GM21390 (cell line): ENCODE measurements around the gene COG5.
"Not testable (repeated sequence)": the region's sequence is repeated elsewhere in the genome, so short reads cannot be mapped to it uniquely, and the experiment has no call there.

Experiments used
- ATAC-seq: cut with Tn5 transposase; IDR thresholded peaks from one replicate; pipeline ENCODE4 v1.9.1; 2021; ENCODE audit not compliant: unreplicated experiment

COG5 gene

DNA sequence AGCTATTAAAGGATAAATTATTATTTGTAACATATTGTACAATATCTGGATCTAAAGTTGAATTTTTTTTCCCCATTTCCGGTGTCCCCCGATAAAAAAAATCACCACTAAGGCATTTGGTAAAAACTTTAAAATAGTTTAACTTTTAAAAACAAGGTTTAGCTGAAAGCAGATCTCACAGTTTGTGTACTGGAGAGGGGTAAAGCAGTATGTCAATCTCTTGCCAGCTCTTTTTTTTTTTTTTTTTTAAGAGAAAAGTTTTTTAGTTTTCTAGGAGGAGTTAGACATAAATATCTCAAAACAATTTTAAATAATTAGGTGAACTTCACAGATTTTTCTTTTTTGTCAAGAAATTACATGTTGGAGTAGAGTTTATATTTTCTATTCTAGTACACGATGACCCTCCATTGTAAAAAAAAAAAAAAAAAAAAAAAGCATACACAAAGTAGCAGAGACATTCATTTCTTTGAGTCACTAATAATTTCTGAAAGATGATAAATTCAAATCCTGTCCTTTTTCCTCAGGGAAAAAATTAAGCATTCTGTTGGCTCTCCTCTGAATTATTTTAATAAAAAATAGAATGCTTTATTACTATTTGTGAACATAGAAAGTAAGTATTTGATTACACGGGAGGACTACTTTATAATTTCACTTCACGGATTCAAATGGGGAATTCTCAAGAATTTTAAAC lies 396.8 kb downstream of the COG5 start:
- ATAC-seq = no peak

DNA sequence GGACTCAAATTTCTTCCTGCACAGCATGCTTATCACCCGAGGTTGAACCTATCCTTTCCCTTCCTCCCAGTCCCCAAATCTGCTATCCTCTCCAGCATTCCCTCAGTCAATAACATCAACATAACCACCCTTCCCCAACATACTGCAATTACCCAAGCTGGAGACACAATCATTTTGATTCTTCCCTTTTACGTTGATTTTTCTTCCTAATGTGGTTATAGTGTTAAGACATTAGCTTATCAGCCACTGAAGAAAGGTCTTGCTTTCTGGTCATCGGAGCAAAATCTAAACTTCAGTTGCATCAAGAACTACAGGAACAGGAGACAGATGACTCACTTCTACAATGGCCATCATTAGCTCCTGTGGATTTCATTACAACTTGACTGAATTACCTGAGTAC lies 398.4 kb downstream of the COG5 start:
- ATAC-seq = no peak

DNA sequence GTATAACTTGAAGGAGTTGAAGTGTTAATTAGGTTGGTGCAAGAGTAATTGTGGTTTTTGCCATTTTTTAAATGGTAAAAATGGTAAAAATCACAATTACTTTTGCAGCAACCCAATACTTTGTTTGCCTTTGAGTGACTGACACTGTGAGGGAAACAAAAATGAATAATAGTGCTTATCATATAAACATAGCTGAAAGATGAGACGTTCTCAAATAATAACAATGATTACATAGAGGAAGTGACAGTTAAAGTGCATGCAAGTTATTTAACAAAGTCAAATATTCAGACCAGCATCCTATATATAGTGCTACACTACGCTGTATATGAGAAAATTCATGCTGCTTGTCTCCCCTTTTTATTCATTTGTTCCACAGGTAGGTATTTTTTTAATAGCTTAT lies 399.6 kb downstream of the COG5 start:
- ATAC-seq = no peak

DNA sequence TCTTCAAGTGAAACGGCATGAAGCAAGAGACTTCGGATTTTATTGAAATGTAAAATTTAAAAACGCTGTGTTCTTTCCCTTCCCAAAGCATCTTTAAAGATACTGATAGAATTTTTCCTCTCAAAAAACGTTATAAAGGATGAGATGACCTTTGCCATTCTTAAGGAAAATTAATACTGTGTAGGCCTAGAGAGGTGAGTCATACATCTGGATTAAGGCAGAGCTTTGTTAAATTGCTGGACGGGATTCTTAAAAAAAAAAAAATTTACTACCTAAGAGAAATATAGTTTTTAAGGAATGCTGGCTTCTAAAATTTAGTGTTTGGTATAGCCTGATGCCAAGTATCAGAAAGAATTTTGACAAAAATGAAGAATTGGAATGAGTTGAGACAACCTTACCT lies 401.2 kb downstream of the COG5 start:
- ATAC-seq = no peak

DNA sequence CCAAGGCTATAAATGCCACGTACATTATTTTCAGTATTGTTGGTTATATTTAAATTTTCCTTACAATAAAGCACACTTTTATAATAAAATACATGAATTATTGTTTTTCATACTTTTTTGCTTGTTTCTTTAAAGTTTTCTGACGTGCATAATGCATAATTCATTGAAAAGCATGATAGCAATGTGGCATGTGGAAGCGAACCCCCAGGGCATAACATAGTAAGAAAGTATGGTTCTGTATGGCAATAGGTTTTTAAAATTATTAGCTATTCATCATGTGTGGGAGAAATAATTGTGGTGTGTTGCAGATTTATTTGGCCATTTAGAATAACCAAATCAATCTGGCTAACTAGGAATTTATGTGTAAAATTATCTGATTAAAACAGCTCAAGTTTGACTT lies 402.3 kb downstream of the COG5 start:
- no peak for ATAC-seq

DNA sequence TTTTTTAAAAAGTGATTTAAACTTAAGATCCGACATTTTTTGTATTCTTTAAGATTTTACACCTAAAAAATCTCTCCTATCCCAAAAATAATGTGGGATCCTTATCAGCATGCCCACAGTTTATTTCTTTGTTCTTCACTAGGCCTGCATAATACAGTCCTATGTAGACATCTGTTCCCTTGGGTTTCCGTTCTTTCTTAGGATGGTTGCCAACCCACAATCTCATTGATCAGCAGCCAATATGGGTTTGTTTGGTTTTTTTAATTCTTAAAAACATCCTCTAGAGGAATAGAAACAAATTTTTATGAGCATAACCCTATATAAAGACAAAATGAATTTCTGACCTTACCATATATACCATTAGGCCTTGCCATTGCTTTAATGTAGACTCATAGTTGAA lies 403.3 kb downstream of the COG5 start:
- no peak for ATAC-seq

DNA sequence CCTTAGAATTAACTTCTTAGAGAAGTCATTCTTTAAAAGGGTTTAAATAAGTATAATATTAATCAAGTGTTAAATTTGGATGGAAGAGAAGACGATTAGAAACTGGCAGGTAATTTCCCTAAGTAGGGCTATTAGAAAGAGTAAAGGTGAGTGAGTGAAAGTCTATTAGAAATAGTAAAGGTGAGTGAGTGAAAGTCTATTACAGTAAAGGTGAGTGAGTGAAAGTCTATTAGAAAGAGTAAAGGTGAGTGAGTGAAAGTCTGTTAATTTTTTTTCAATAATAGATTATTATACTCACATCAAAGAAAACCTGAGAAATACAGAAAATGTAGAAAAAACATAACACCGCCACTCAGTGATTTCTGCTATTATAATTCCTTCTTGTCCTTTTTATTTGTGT lies 405.7 kb downstream of the COG5 start:
- no peak for ATAC-seq

DNA sequence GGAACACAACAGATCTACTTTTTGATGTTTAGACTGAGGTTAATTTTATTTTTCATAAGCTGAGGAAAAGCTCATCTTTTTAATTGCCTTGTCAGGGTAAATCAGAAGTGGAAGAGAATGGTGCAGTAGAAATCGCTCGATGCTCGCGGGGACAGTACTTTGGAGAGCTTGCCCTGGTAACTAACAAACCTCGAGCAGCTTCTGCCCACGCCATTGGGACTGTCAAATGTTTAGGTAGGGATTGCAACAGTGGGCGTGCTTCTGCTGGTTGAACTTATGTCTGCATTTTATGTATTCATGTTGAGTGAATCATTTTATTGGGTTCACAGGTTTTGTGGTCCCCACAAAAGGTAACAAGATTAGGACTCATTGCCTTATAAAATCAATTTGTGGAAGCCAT lies 406.6 kb downstream of the COG5 start:
- no peak for ATAC-seq

DNA sequence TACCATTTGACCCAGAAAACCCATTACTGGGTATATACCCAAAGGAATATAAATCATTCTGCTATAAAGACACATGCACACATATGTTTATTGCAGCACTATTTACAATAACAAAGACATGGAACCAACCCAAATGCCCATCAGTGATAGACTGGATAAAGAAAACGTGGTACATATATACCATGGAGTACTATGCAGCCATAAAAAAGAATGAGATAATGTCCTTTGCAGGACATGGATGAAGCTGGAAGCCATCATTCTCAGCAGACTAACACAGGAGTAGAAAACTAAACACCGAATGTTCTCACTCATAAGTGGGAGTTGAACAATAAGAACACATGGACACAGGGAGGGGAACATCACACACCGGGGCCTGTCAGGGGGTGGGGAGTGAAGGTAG lies 408.0 kb downstream of the COG5 start:
- ATAC-seq = not testable (repeated sequence)

DNA sequence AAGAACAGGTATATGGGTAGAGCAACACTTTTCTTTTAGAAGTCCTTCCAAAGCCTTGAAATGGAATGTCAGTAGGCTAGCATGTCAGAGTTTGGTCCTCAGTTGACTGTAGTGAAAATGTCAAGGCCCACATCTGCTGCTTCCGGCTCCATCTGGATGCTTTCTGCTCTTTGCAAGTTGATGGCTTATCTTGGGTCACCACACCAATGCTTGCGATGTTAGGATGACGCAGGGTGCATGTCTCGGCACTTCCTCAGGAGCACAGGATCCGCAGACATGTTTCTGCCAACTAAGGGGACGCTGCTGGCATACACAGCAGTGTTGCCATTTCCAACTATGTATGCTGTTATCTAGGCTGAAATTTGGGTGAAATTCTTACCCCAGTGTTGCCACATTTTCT lies 408.9 kb downstream of the COG5 start:
- ATAC-seq = no peak

DNA sequence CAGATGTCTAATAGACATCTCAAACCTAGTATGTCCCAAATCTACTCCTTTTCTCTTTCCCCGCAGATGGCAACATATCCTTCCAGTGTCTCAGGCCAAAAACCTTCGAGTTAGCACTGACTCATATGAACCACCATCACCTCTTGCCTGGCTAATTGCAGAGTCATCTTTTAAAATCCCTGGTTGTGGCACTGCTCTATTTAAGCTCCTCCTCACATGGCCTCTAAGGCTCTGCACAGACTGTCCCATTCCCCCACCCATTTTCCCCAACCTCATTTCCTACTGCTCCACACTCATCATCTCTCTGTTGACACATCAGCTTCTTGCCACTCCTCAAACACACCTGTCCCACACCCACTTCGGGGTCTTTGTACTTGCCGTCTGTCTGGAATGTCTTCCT lies 411.7 kb downstream of the COG5 start:
- no peak for ATAC-seq
